Endothelial cell of umbilical vein (primary cell): ENCODE measurements around the gene TBC1D10A. TPM values are rescaled to one million over a fixed set of nuclear protein-coding genes. Genes with fewer than 3 reads are reported as not detected.

Source experiments
- BruUV-seq: library from RNA; stranded (reverse); fragments of 400-500 nt; replicated peaks from 2 replicates; lab custom pipeline; 2021; lab: Mats Ljungman, UMichigan
- CTCF ChIA-PET: fragments of 300-600, 350-600 bp; sonication (Branson Sonifier 250); formaldehyde crosslinking; loops from one replicate; lab custom pipeline; 2021; ENCODE audit warnings: antibody characterized with exemption, inconsistent platforms; lab: Charles Lee
- POLR2A ChIA-PET: fragments of 300-600, 350-600 bp; sonication (Branson Sonifier 250); formaldehyde crosslinking; loops from one replicate; lab custom pipeline; 2021; ENCODE audit warnings: antibody characterized with exemption, inconsistent platforms; lab: Charles Lee
- DNase-seq: peaks from one replicate; pipeline ENCODE4 v3.0.0-alpha.2; 2011; ENCODE audit warnings: low read depth, low spot score
- FAIRE-seq: peaks from 2 replicates; lab custom pipeline; 2011; peaks lifted over from hg19 to GRCh38; lab: Jason Lieb, UNC
- H2AFZ ChIP-seq: 2 replicates; pipeline ENCODE4 v1.6.0; 2012; ENCODE audit warnings: low read depth, low read length, control low read depth, inconsistent platforms
- H3K27ac ChIP-seq: 2 replicates; pipeline ENCODE4 v1.5.1; 2011; ENCODE audit warnings: low read depth, mild to moderate bottlenecking, control low read depth, low read length, moderate library complexity; ENCODE audit not compliant: insufficient read depth
- H3K27me3 ChIP-seq, 2 experiments: 2 replicates each; pipeline versions ENCODE4 v1.6.0 to v1.6.1; 2011; ENCODE audit warnings: low read length in 2 of 2, mixed read lengths in 1 of 2; ENCODE audit not compliant: control insufficient read depth in 2 of 2, insufficient read depth in 2 of 2
- H3K36me3 ChIP-seq, 2 experiments: 2 replicates in 1 of 2; 3 replicates in 1 of 2; pipeline ENCODE4 v1.5.1; 2011; ENCODE audit warnings: low read length in 2 of 2, mild to moderate bottlenecking in 1 of 2, moderate library complexity in 1 of 2; ENCODE audit not compliant: control insufficient read depth in 2 of 2, insufficient read depth in 2 of 2; ENCODE audit errors: extremely low read depth in 1 of 2
- H3K4me1 ChIP-seq: 3 replicates; pipeline ENCODE4 v1.5.1; 2011; ENCODE audit warnings: mild to moderate bottlenecking, low read length; ENCODE audit not compliant: control insufficient read depth, insufficient read depth; ENCODE audit errors: extremely low read depth
- H3K4me2 ChIP-seq: 2 replicates; pipeline ENCODE4 v1.6.1; 2011; ENCODE audit warnings: low read length, control low read depth, mixed read lengths; ENCODE audit not compliant: insufficient read depth
- H3K4me3 ChIP-seq, 3 experiments: fragments of 200-600 bp in 1 of 3; sonication (generic), shearing (Covaris generic) in 1 of 3; replicated peaks in 1 of 3; 2 replicates each; pipeline ENCODE4 v1.5.1; 2011 to 2016; ENCODE audit warnings: control low read depth in 3 of 3, low read length in 3 of 3, mild to moderate bottlenecking in 2 of 3, inconsistent platforms in 1 of 3, low read depth in 1 of 3, moderate library complexity in 1 of 3; ENCODE audit not compliant: insufficient read depth in 1 of 3
- H3K79me2 ChIP-seq: 2 replicates; pipeline ENCODE4 v1.6.0; 2012; ENCODE audit warnings: low read length, inconsistent platforms; ENCODE audit not compliant: control insufficient read depth, insufficient read depth
- H3K9ac ChIP-seq: replicated peaks from 2 replicates; pipeline ENCODE3; 2011; ENCODE audit warnings: low read length, control low read depth; ENCODE audit not compliant: insufficient read depth; ENCODE audit errors: extremely low read depth
- H3K9me1 ChIP-seq: replicated peaks from 3 replicates; pipeline ENCODE4 v1.6.0; 2011; ENCODE audit warnings: mild to moderate bottlenecking, low read length; ENCODE audit not compliant: control insufficient read depth, insufficient read depth; ENCODE audit errors: extremely low read depth
- H3K9me3 ChIP-seq: replicated peaks from 2 replicates; pipeline ENCODE4 v1.5.1; 2012; ENCODE audit warnings: low read length, inconsistent platforms; ENCODE audit not compliant: control insufficient read depth, insufficient read depth
- H4K20me1 ChIP-seq: replicated peaks from 2 replicates; pipeline ENCODE3; 2011; ENCODE audit warnings: mild to moderate bottlenecking, low read length; ENCODE audit not compliant: control insufficient read depth, insufficient read depth; ENCODE audit errors: extremely low read depth
- EZH2 ChIP-seq: IDR thresholded peaks from 2 replicates; pipeline ENCODE4 v1.6.1; 2012; ENCODE audit warnings: borderline replicate concordance, low read depth, mild to moderate bottlenecking, moderate library complexity, low read length, inconsistent platforms; ENCODE audit not compliant: severe bottlenecking
- FOS ChIP-seq: IDR thresholded peaks from 2 replicates; pipeline ENCODE4 v1.6.1; 2011; ENCODE audit warnings: mild to moderate bottlenecking, low read length, moderate library complexity, borderline replicate concordance; ENCODE audit not compliant: insufficient read depth
- GATA2 ChIP-seq: IDR thresholded peaks from 2 replicates; pipeline ENCODE4 v1.7.0; 2011; ENCODE audit warnings: low read depth, mild to moderate bottlenecking, moderate library complexity, mixed read lengths, low read length; ENCODE audit not compliant: insufficient read length, insufficient read depth
- JUN ChIP-seq: IDR thresholded peaks from 2 replicates; pipeline ENCODE4 v1.6.1; 2011; ENCODE audit warnings: borderline replicate concordance, low read depth; ENCODE audit not compliant: insufficient read length, insufficient read depth
- MAX ChIP-seq: IDR thresholded peaks from 2 replicates; pipeline ENCODE4 v1.6.1; 2011; ENCODE audit not compliant: insufficient read depth, insufficient read length
- MYC ChIP-seq: IDR thresholded peaks from one replicate; pipeline ENCODE4 v1.6.1; 2011; ENCODE audit warnings: mild to moderate bottlenecking, low read depth, low read length
- POLR2A ChIP-seq: IDR thresholded peaks from 2 replicates; pipeline ENCODE4 v1.6.1; 2012; ENCODE audit warnings: low read depth, mild to moderate bottlenecking, control low read depth, low read length
- POLR2AphosphoS5 ChIP-seq: IDR thresholded peaks from 2 replicates; pipeline ENCODE4 v1.6.1; 2012; ENCODE audit warnings: low read depth, mild to moderate bottlenecking, control low read depth, low read length, moderate library complexity; ENCODE audit not compliant: insufficient read depth
- dilution Hi-C: fragments of 300-500 bp; cut with MboI; formaldehyde crosslinking; loops from one replicate; pipeline ENCODE4 v1.15.0; 2019; ENCODE audit warnings: low sequenced_read_pairs; ENCODE audit not compliant: extremely low pct_ligation_motif_present
- intact Hi-C: fragments of 100-400 bp; cut with micrococcal nuclease; formaldehyde crosslinking; loops from one replicate; pipeline ENCODE4 v1.10.0; 2022
- polyA plus RNA-seq, 4 experiments: library from polyadenylated mRNA; depleted of rRNA in 3 of 4; stranded (reverse) in 3 of 4; unstranded in 1 of 4; fragments of >200 nt; gene quantifications; 2 replicates each; pipeline versions ENCODE4 v1.2.1 to v1.2.3, GENCODE V29; 2011 to 2012; ENCODE audit warnings: missing spikeins in 1 of 4
- total RNA-seq: library from RNA; stranded (reverse); gene quantifications from 2 replicates; pipeline ENCODE4 v1.2.3, GENCODE V29; 2021
- TF ChIP-seq, protein P1 (sequence below), 2 donors: IDR thresholded peaks; 1 replicate in 1 of 2; 2 replicates in 1 of 2; pipeline ENCODE4 v1.5.1; 2011; ENCODE audit warnings: low read length in 2 of 2, mild to moderate bottlenecking in 2 of 2, moderate library complexity in 2 of 2, control low read depth in 1 of 2, inconsistent platforms in 1 of 2, low read depth in 1 of 2; ENCODE audit not compliant: insufficient read depth in 1 of 2; ENCODE audit errors: extremely low read depth in 1 of 2

TBC1D10A gene
- total and polyA plus RNA-seq, 2 donors (not counting 3 experiments of a cell fraction or from before 2014, with no cell fraction given) = 10.0 to 11.9 TPM

GRCh38 chr22:30347255-30347892, 20.6 kb upstream of the TBC1D10A start:
- H3K4me2 ChIP-seq = no peak overlapping the region
- TF ChIP-seq MYC (no peak), EZH2 (no peak), POLR2A (no peak), GATA2 (no peak), FOS (no peak), JUN (no peak), POLR2AphosphoS5 (no peak), MAX (no peak)
- TF ChIP-seq, protein P1, sequence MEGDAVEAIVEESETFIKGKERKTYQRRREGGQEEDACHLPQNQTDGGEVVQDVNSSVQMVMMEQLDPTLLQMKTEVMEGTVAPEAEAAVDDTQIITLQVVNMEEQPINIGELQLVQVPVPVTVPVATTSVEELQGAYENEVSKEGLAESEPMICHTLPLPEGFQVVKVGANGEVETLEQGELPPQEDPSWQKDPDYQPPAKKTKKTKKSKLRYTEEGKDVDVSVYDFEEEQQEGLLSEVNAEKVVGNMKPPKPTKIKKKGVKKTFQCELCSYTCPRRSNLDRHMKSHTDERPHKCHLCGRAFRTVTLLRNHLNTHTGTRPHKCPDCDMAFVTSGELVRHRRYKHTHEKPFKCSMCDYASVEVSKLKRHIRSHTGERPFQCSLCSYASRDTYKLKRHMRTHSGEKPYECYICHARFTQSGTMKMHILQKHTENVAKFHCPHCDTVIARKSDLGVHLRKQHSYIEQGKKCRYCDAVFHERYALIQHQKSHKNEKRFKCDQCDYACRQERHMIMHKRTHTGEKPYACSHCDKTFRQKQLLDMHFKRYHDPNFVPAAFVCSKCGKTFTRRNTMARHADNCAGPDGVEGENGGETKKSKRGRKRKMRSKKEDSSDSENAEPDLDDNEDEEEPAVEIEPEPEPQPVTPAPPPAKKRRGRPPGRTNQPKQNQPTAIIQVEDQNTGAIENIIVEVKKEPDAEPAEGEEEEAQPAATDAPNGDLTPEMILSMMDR (IDR thresholded peaks at IDR 0.05; ENCODE audit: extremely low read depth in 1 of 2, insufficient read depth in 1 of 2, low read depth in 1 of 2, low read length in 2 of 2) = no peak
- dilution Hi-C loops = no loop called here
- no peaks in the 10 kb centered on the region for H3K4me1 ChIP-seq
- FAIRE-seq (peak; percentile 18), DNase-seq (no peak)
- BruUV-seq = no TSS peak
- no peak overlapping the region for H3K27ac ChIP-seq
- no peaks in the 10 kb centered on the region for H3K9me3 ChIP-seq
- no peak overlapping the region for H3K9ac ChIP-seq
- peaks cover 43 to 58% of the 10 kb centered on the region in 2 experiments for H3K36me3 ChIP-seq
- H3K27me3 ChIP-seq = no peaks in the 10 kb centered on the region
- CTCF ChIA-PET = no interaction called here
- no peaks in the 10 kb centered on the region for H3K9me1 ChIP-seq
- H4K20me1 ChIP-seq = peaks cover 2% of the 10 kb centered on the region
- no peak overlapping the region for H3K4me3 ChIP-seq
- peaks cover 36% of the 10 kb centered on the region for H3K79me2 ChIP-seq
- no peak overlapping the region for H2AFZ ChIP-seq
- POLR2A ChIA-PET = no interaction called here
- intact Hi-C loops = no loop called here
